Peyer's patch (tissue), 4 donors: ENCODE data around the gene SLC25A3.

Experiments
- POLR2A ChIP-seq, 2 donors: fragments of 450-650 bp; IDR thresholded peaks; one replicate each; pipeline ENCODE4 v1.5.1; 2017; ENCODE audit warnings: antibody characterized with exemption in 2 of 2, mild to moderate bottlenecking in 2 of 2, moderate library complexity in 2 of 2
- TF ChIP-seq, protein P1 (sequence below), 6 experiments: fragments of 450-650 bp in 4 of 6; fragments of 200-600 bp in 2 of 6; sonication (generic) in 1 of 6; IDR thresholded peaks; one replicate each; pipeline ENCODE4 v1.5.1; 2017 to 2019; ENCODE audit warnings: antibody characterized with exemption in 6 of 6, mild to moderate bottlenecking in 3 of 6, moderate library complexity in 1 of 6

DNA sequence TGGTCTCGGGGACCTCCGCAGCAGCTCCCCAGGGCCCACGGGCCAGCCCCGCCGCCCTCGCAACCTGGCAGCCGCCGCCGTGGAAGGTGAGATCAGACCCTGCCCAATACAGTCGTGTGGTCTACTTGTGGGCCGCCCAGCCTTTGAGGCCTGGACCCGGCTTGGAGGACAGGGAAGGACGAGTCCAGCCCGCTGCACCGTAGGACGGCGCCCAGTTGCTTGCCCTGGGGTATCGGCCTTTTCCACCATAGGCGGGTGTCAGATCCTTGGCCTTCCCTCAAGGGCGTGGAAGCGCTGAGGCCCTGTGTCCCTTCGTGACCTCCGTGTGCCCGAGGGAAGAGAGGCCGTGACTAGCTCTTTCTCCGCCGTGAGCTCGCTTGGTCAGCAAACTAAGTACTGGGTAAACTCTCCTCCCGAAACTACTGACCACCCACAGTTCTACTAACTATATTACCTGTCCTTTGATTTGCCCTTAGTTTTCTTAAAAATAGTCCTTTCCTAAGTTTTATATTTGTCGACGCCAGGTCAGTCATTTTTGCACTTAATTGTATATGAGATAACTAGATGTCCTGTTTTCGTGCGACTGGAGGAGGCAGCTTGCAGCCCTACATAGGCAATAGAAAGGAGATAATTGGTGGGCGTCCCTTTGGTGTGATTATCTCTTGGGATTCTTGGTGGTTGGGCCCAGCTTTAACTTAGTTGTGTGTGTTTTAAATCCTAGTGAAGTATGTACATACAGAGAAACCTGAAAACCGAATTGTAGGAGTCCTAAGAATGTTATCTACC lies 757 bp downstream of the SLC25A3 start:
- TF ChIP-seq, protein P1, sequence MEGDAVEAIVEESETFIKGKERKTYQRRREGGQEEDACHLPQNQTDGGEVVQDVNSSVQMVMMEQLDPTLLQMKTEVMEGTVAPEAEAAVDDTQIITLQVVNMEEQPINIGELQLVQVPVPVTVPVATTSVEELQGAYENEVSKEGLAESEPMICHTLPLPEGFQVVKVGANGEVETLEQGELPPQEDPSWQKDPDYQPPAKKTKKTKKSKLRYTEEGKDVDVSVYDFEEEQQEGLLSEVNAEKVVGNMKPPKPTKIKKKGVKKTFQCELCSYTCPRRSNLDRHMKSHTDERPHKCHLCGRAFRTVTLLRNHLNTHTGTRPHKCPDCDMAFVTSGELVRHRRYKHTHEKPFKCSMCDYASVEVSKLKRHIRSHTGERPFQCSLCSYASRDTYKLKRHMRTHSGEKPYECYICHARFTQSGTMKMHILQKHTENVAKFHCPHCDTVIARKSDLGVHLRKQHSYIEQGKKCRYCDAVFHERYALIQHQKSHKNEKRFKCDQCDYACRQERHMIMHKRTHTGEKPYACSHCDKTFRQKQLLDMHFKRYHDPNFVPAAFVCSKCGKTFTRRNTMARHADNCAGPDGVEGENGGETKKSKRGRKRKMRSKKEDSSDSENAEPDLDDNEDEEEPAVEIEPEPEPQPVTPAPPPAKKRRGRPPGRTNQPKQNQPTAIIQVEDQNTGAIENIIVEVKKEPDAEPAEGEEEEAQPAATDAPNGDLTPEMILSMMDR (IDR thresholded peaks at IDR 0.05): no peak
- peak in 1 of 2 donors; percentile 23 for TF ChIP-seq POLR2A (IDR thresholded peaks at IDR 0.05)
